HCT116 (cell line): Measurements from ENCODE around the gene ABHD10. TPM values are rescaled to one million over a fixed set of nuclear protein-coding genes. Genes with fewer than 3 reads are reported as not detected.

Experiments used
- ATAC-seq: fragments of 200-7000 bp; cut with Tn5 transposase; 2 replicates; pipeline ENCODE4 v1.9.1; 2020; ENCODE audit warnings: mild to moderate bottlenecking, moderate library complexity
- BruUV-seq: library from RNA; stranded (reverse); fragments of 400-500 nt; replicated peaks from 2 replicates; lab custom pipeline; 2021; lab: Mats Ljungman, UMichigan
- CTCF ChIA-PET: fragments of 300-600 bp; sonication (Branson Sonifier 250); formaldehyde crosslinking; loops from one replicate; lab custom pipeline; 2021; ENCODE audit warnings: antibody characterized with exemption; lab: Charles Lee
- POLR2A ChIA-PET: fragments of 300-600, 350-600 bp; sonication (Branson Sonifier 250); formaldehyde crosslinking; loops from one replicate; lab custom pipeline; 2021; ENCODE audit warnings: antibody characterized with exemption; lab: Charles Lee
- RAD21 ChIA-PET, 2 experiments: fragments of 300-600 bp; sonication (Branson Sonifier 250); formaldehyde crosslinking; loops; one replicate each; lab custom pipeline; 2023; ENCODE audit warnings: low total read pairs in 2 of 2; ENCODE audit not compliant: uncharacterized antibody in 2 of 2, unreplicated experiment in 2 of 2, low non-redundant PET in 1 of 2; lab: Charles Lee
- DNase-seq: peaks from one replicate; pipeline ENCODE4 v3.0.0-alpha.2; 2010; ENCODE audit warnings: low read depth, low spot score
- H2AFZ ChIP-seq: fragments of 200-600 bp; shearing (Covaris generic), sonication (generic); 2 replicates; pipeline ENCODE4 v1.6.1; 2017; ENCODE audit warnings: low read depth, mixed run types, mixed read lengths, antibody characterized with exemption, low read length; ENCODE audit not compliant: poor library complexity, severe bottlenecking
- H3K27ac ChIP-seq: 2 replicates; pipeline ENCODE4 v1.5.1; 2012; ENCODE audit warnings: low read depth, low read length
- H3K27me3 ChIP-seq: fragments of 200-600 bp; sonication (generic); 2 replicates; pipeline ENCODE4 v1.6.1; 2016; ENCODE audit warnings: mixed run types, low read length, mixed read lengths; ENCODE audit not compliant: insufficient read depth
- H3K36me3 ChIP-seq, 2 experiments: fragments of 200-500 bp in 1 of 2; fragments of 200-600 bp in 1 of 2; sonication (Bioruptor generic) in 1 of 2; sonication (generic) in 1 of 2; 2 replicates each; pipeline versions ENCODE4 v1.5.1 to v1.6.1; 2014 to 2016; ENCODE audit warnings: low read length in 2 of 2, inconsistent platforms in 1 of 2, mixed read lengths in 1 of 2, mixed run types in 1 of 2; ENCODE audit not compliant: insufficient read depth in 2 of 2, control insufficient read depth in 1 of 2
- H3K4me1 ChIP-seq, 2 experiments: fragments of 200-600 bp in 1 of 2; sonication (generic) in 1 of 2; 2 replicates each; pipeline versions ENCODE4 v1.5.1 to v1.6.1; 2012 to 2017; ENCODE audit warnings: low read length in 2 of 2, inconsistent platforms in 1 of 2, mild to moderate bottlenecking in 1 of 2, mixed read lengths in 1 of 2, mixed run types in 1 of 2, moderate library complexity in 1 of 2; ENCODE audit not compliant: insufficient read depth in 2 of 2, control insufficient read depth in 1 of 2
- H3K4me2 ChIP-seq: fragments of 200-600 bp; sonication (generic); 2 replicates; pipeline ENCODE4 v1.6.1; 2017; ENCODE audit warnings: mixed run types, low read length, mixed read lengths
- H3K4me3 ChIP-seq, 2 experiments: fragments of 200-600 bp in 1 of 2; sonication (generic) in 1 of 2; replicated peaks in 1 of 2; 2 replicates each; pipeline ENCODE4 v1.5.1; 2011 to 2016; ENCODE audit warnings: low read length in 2 of 2, control low read depth in 1 of 2, low read depth in 1 of 2, mild to moderate bottlenecking in 1 of 2, mixed read lengths in 1 of 2, mixed run types in 1 of 2
- H3K79me2 ChIP-seq: fragments of 200-600 bp; sonication (generic); 2 replicates; pipeline ENCODE4 v1.6.1; 2017; ENCODE audit warnings: mild to moderate bottlenecking, mixed run types, low read length, moderate library complexity, mixed read lengths; ENCODE audit not compliant: insufficient read depth
- H3K9ac ChIP-seq: fragments of 200-600 bp; sonication (generic); 2 replicates; pipeline ENCODE4 v1.6.1; 2016; ENCODE audit warnings: low read length, mixed read lengths
- H3K9me2 ChIP-seq: fragments of 200-600 bp; sonication (generic), shearing (Covaris generic); 2 replicates; pipeline ENCODE4 v1.6.1; 2017; ENCODE audit warnings: mixed run types, mild to moderate bottlenecking, moderate library complexity; ENCODE audit not compliant: insufficient read depth
- H3K9me3 ChIP-seq, 2 experiments: fragments of 200-500 bp in 1 of 2; fragments of 200-600 bp in 1 of 2; sonication (Bioruptor generic) in 1 of 2; sonication (generic) in 1 of 2; 2 replicates each; pipeline ENCODE4 v1.6.1; 2014 to 2017; ENCODE audit warnings: low read length in 2 of 2, mixed read lengths in 2 of 2, inconsistent platforms in 1 of 2, low read depth in 1 of 2, mild to moderate bottlenecking in 1 of 2, mixed run types in 1 of 2, moderate library complexity in 1 of 2; ENCODE audit not compliant: control insufficient read depth in 1 of 2, insufficient read depth in 1 of 2
- H4K20me1 ChIP-seq: fragments of 200-600 bp; sonication (generic), shearing (Covaris generic); 2 replicates; pipeline ENCODE4 v1.6.1; 2017; ENCODE audit warnings: mixed run types, mild to moderate bottlenecking, moderate library complexity; ENCODE audit not compliant: insufficient read depth
- CEBPB ChIP-seq: IDR thresholded peaks from 2 replicates; pipeline ENCODE4 v1.6.1; 2012; ENCODE audit warnings: low read depth
- CTCF ChIP-seq, 3 experiments: fragments of 200-600 bp in 1 of 3; sonication (generic) in 1 of 3; IDR thresholded peaks in 2 of 3; conservative IDR thresholded peaks in 1 of 3; 2 replicates each; pipeline ENCODE4 v1.5.1; 2012 to 2017; ENCODE audit warnings: low read depth in 2 of 3, low read length in 2 of 3, antibody characterized with exemption in 1 of 3, borderline replicate concordance in 1 of 3, control low read depth in 1 of 3, mild to moderate bottlenecking in 1 of 3, mixed read lengths in 1 of 3, mixed run types in 1 of 3, moderate library complexity in 1 of 3; ENCODE audit not compliant: insufficient read depth in 1 of 3
- EZH2 ChIP-seq: fragments of 200-600 bp; sonication (generic); IDR thresholded peaks from 2 replicates; pipeline ENCODE4 v1.6.1; 2017; ENCODE audit warnings: antibody characterized with exemption, mixed run types
- JUND ChIP-seq: IDR thresholded peaks from 2 replicates; pipeline ENCODE4 v1.6.1; 2012
- SRF ChIP-seq: IDR thresholded peaks from 2 replicates; pipeline ENCODE4 v1.6.1; 2012; ENCODE audit warnings: low read depth
- YY1 ChIP-seq: IDR thresholded peaks from 2 replicates; pipeline ENCODE4 v1.6.1; 2011; ENCODE audit warnings: low read length, low read depth, moderate library complexity, mild to moderate bottlenecking; ENCODE audit not compliant: insufficient replicate concordance; ENCODE audit errors: extremely low read depth
- intact Hi-C: fragments of 100-400 bp; cut with micrococcal nuclease; formaldehyde crosslinking; loops from 2 replicates; pipeline ENCODE4 v1.10.0; 2022
- total RNA-seq: library from RNA; stranded (reverse); gene quantifications from one replicate; pipeline ENCODE4 v1.2.1, GENCODE V29; 2021; ENCODE audit not compliant: unreplicated experiment

The ABHD10 gene
- total RNA-seq, 1 experiment from 2014 or later = 295 TPM

- Histone ChIP-seq H2AFZ (no peak overlapping the region), H3K4me3 (no peak overlapping the region), H3K9ac (peak overlapping the region; percentile 0; the same call in 1 of the 2 replicates), H3K4me1 (peaks cover 25 to 45% of the 10 kb centered on the region in 2 experiments), H3K4me2 (no peak overlapping the region), H3K36me3 (peaks cover 21 to 40% of the 10 kb centered on the region in 2 experiments; a peak in 3 of 4 replicates), H4K20me1 (no peaks in the 10 kb centered on the region), H3K9me3 (no peaks in the 10 kb centered on the region), H3K27ac (peak overlapping the region; percentile 85), H3K79me2 (peaks cover 3% of the 10 kb centered on the region; the same call in 1 of the 2 replicates), H3K9me2 (no peaks in the 10 kb centered on the region), H3K27me3 (no peaks in the 10 kb centered on the region)
- TF ChIP-seq SRF = 0 out of 2 replicates have a peak, but pooled peaks have one; percentile 5
- no peak for TF ChIP-seq CEBPB
- BruUV-seq = no TSS peak
- no peak for DNase-seq
- intact Hi-C loops = no loop called here
- POLR2A ChIA-PET = interaction anchor here (1.1 to 3.1 kb wide), 5 partner anchors 10 to 49 kb away, joined by 4 to 24 read pairs (median 5); partner anchors contain the start of gene ABHD10
- CTCF ChIA-PET = interaction anchor here (0.6 to 6.0 kb wide), 29 partner anchors 8 to 299 kb away, joined by 3 to 48 read pairs (median 5); partner anchors contain the start of gene ABHD10
- RAD21 ChIA-PET = interaction anchor here (0.6 to 2.8 kb wide), 10 partner anchors 8 to 251 kb away, joined by 3 to 17 read pairs (median 5); partner anchors contain the start of gene ABHD10 (in 1 of the 2)
- no peak for ATAC-seq
Observed at GRCh38 chr3:111968319-111969054, 10.3 kb upstream of the ABHD10 start.

GRCh38 chr3:111970376-111970775 is 8.4 kb upstream of the ABHD10 start:
- H3K9me2 ChIP-seq = no peaks in the 10 kb centered on the region
- ChIA-PET CTCF (interaction anchor here (1.3 to 6.0 kb wide), 4 partner anchors 19 to 253 kb away, joined by 5 to 48 read pairs (median 7); no protein-coding TSS in a partner anchor), POLR2A (interaction anchor here (1.2 to 1.3 kb wide), 2 partner anchors 8 to 66 kb away, joined by 4 to 6 read pairs; partner anchors contain the start of gene ABHD10)
- H3K36me3 ChIP-seq = peaks cover 29 to 38% of the 10 kb centered on the region in 2 experiments; a peak in 3 of 4 replicates
- H3K79me2 ChIP-seq = no peaks in the 10 kb centered on the region
- 0 out of 2 replicates have a peak overlapping the region, but pooled peaks have one; percentile 6 for H3K27ac ChIP-seq
- H3K27me3 ChIP-seq = no peaks in the 10 kb centered on the region
- no peak overlapping the region for H3K4me3 ChIP-seq
- H3K4me1 ChIP-seq = peaks cover 18 to 29% of the 10 kb centered on the region in 2 experiments
- TF ChIP-seq JUND = no peak
- TF ChIP-seq CTCF (IDR thresholded peaks at IDR 0.05 in 2 of 3, conservative IDR thresholded peaks at IDR 0.05 in 1 of 3; ENCODE audit: borderline replicate concordance in 1 of 3, insufficient read depth in 1 of 3, low read depth in 2 of 3, low read length in 2 of 3) = 0 out of 6 replicates have a peak, but pooled peaks of 1 of the 3 experiments have one; percentile 3
- no peak for TF ChIP-seq YY1
- TF ChIP-seq EZH2 = no peak
- TF ChIP-seq, all 23 proteins: peak for 1
- Histone ChIP-seq H3K9me3 (no peaks in the 10 kb centered on the region), H4K20me1 (no peaks in the 10 kb centered on the region), H2AFZ (no peak overlapping the region), H3K4me2 (no peak overlapping the region), H3K9ac (no peak overlapping the region)
- ATAC-seq (no peak), DNase-seq (no peak)
- RAD21 ChIA-PET = interaction anchor here in 1 of 2 experiments (1.2 kb wide), 1 partner anchor 75 kb away, joined by 3 read pairs; no protein-coding TSS in a partner anchor
- BruUV-seq = no TSS peak
- intact Hi-C loops = loop anchor here (10.0 kb wide), 1 partner anchor 396 kb away; no protein-coding TSS in a partner anchor
